Activated CD8-positive, alpha-beta T cell treated with anti-CD3 and anti-CD28 coated beads for 36 hours (primary cell): ENCODE data around the gene CUBN. TPM values are rescaled to one million over a fixed set of nuclear protein-coding genes. Genes with fewer than 3 reads are reported as not detected.
A peak's percentile ranks its signal among the peaks of the same experiment; 100 is the strongest.

Experiments
- ATAC-seq: fragments of 200-7000 bp; cut with Tn5 transposase; one replicate; pipeline ENCODE4 v1.10.0; 2021; ENCODE audit warnings: mild to moderate bottlenecking, moderate library complexity
- CTCF ChIA-PET: fragments of 350-600 bp; sonication (Branson Sonifier 250); formaldehyde crosslinking; loops from one replicate; lab custom pipeline; 2021; ENCODE audit warnings: antibody characterized with exemption; lab: Charles Lee
- POLR2A ChIA-PET: fragments of 350-600 bp; sonication (Branson Sonifier 250); formaldehyde crosslinking; loops from one replicate; lab custom pipeline; 2021; ENCODE audit warnings: antibody characterized with exemption; lab: Charles Lee
- DNase-seq: peaks from one replicate; pipeline ENCODE4 v3.0.0-alpha.2; 2020
- H3K27ac Mint-ChIP-seq: one replicate; pipeline ENCODE4 v1.8.0; 2021; ENCODE audit warnings: mild to moderate bottlenecking, mixed read lengths
- H3K27me3 Mint-ChIP-seq: one replicate; pipeline ENCODE4 v1.8.0; 2021; ENCODE audit warnings: mixed read lengths
- H3K36me3 Mint-ChIP-seq: one replicate; pipeline ENCODE4 v1.8.0; 2021; ENCODE audit warnings: low read depth, mixed read lengths
- H3K4me1 Mint-ChIP-seq: one replicate; pipeline ENCODE4 v1.8.0; 2021; ENCODE audit warnings: low read depth, mixed read lengths
- H3K4me3 Mint-ChIP-seq: one replicate; pipeline ENCODE4 v1.8.0; 2021; ENCODE audit warnings: mild to moderate bottlenecking, moderate library complexity, mixed read lengths
- H3K9me3 Mint-ChIP-seq: one replicate; pipeline ENCODE4 v1.8.0; 2021; ENCODE audit warnings: mixed read lengths
- CTCF ChIP-seq: fragments of 200-600 bp; IDR thresholded peaks from one replicate; pipeline ENCODE4 v1.8.0; 2022; ENCODE audit warnings: antibody characterized with exemption, mild to moderate bottlenecking
- intact Hi-C: fragments of 100-400 bp; cut with micrococcal nuclease; formaldehyde crosslinking; loops from one replicate; pipeline ENCODE4 v1.10.0; 2022
- total RNA-seq, 2 experiments: library from RNA; stranded (reverse); gene quantifications; one replicate each; pipeline ENCODE4 v1.2.3, GENCODE V29; 2021

Gene CUBN
- total RNA-seq, 2 experiments from 2014 or later = 0.38 to 0.65 TPM

- TF ChIP-seq CTCF = no peak
- ChIA-PET CTCF (interaction anchor here (1.0 to 1.1 kb wide), 2 partner anchors 10 to 28 kb away, joined by 3 read pairs; no protein-coding TSS in a partner anchor), POLR2A (no interaction called here)
- peak; percentile 56 for DNase-seq
- ATAC-seq = peak; percentile 49
- intact Hi-C loops = no loop called here
- no peaks in the 10 kb centered on the region for H3K27me3 Mint-ChIP-seq
- H3K4me3 Mint-ChIP-seq = no peak overlapping the region
- H3K9me3 Mint-ChIP-seq = peaks cover 2% of the 10 kb centered on the region
- H3K27ac Mint-ChIP-seq = peak overlapping the region; percentile 47
- H3K36me3 Mint-ChIP-seq = peaks cover 24% of the 10 kb centered on the region
- peaks cover 38% of the 10 kb centered on the region for H3K4me1 Mint-ChIP-seq
Measured at GRCh38 chr10:16799621-16800020, 330.0 kb downstream of the CUBN start.

- no peak for ATAC-seq
- intact Hi-C loops = no loop called here
- Mint-ChIP-seq H3K27me3 (no peaks in the 10 kb centered on the region), H3K9me3 (no peaks in the 10 kb centered on the region), H3K36me3 (peaks cover 20% of the 10 kb centered on the region), H3K27ac (no peak overlapping the region), H3K4me1 (peaks cover 37% of the 10 kb centered on the region), H3K4me3 (no peak overlapping the region)
- no peak for TF ChIP-seq CTCF
- no peak for DNase-seq
- POLR2A ChIA-PET = no interaction called here
- CTCF ChIA-PET = interaction anchor here (2.0 kb wide), 1 partner anchor 21 kb away, joined by 6 read pairs; no protein-coding TSS in a partner anchor
Measured at GRCh38 chr10:16798571-16798970, 331.0 kb downstream of the CUBN start.

- Mint-ChIP-seq H3K27ac (no peak overlapping the region), H3K9me3 (no peaks in the 10 kb centered on the region), H3K4me1 (peaks cover 24% of the 10 kb centered on the region), H3K36me3 (peaks cover 33% of the 10 kb centered on the region), H3K4me3 (no peak overlapping the region), H3K27me3 (no peaks in the 10 kb centered on the region)
- ATAC-seq (no peak), DNase-seq (no peak)
- POLR2A ChIA-PET = interaction anchor here (1.3 kb wide), 1 partner anchor 18 kb away, joined by 5 read pairs; no protein-coding TSS in a partner anchor
- intact Hi-C loops = no loop called here
- CTCF ChIA-PET = interaction anchor here (1.6 to 1.7 kb wide), 2 partner anchors 12 to 14 kb away, joined by 3 to 4 read pairs; no protein-coding TSS in a partner anchor
- TF ChIP-seq CTCF = no peak
Measured at GRCh38 chr10:16795410-16796073, 334.1 kb downstream of the CUBN start.

- TF ChIP-seq CTCF = no peak
- peaks cover 38% of the 10 kb centered on the region for H3K36me3 Mint-ChIP-seq
- no peak for DNase-seq
- ATAC-seq = no peak
- H3K4me3 Mint-ChIP-seq = no peak overlapping the region
- H3K27me3 Mint-ChIP-seq = no peaks in the 10 kb centered on the region
- no peaks in the 10 kb centered on the region for H3K9me3 Mint-ChIP-seq
- POLR2A ChIA-PET = no interaction called here
- peaks cover 16% of the 10 kb centered on the region for H3K4me1 Mint-ChIP-seq
- intact Hi-C loops = no loop called here
- no peak overlapping the region for H3K27ac Mint-ChIP-seq
- CTCF ChIA-PET = interaction anchor here (1.1 to 1.5 kb wide), 4 partner anchors 10 to 16 kb away, joined by 3 to 7 read pairs (median 3); no protein-coding TSS in a partner anchor
Measured at GRCh38 chr10:16794005-16794404, 335.6 kb downstream of the CUBN start.

GRCh38 chr10:16792675-16793074, 336.9 kb downstream of the CUBN start:
- intact Hi-C loops = no loop called here
- peaks cover 36% of the 10 kb centered on the region for H3K36me3 Mint-ChIP-seq
- no peak overlapping the region for H3K27ac Mint-ChIP-seq
- ChIA-PET CTCF (interaction anchor here (0.6 to 1.1 kb wide), 3 partner anchors 15 to 21 kb away, joined by 3 read pairs; no protein-coding TSS in a partner anchor), POLR2A (no interaction called here)
- H3K27me3 Mint-ChIP-seq = no peaks in the 10 kb centered on the region
- ATAC-seq (no peak), DNase-seq (no peak)
- H3K9me3 Mint-ChIP-seq = no peaks in the 10 kb centered on the region
- no peak overlapping the region for H3K4me3 Mint-ChIP-seq
- no peak for TF ChIP-seq CTCF
- peaks cover 23% of the 10 kb centered on the region for H3K4me1 Mint-ChIP-seq
